ENCODE results near the gene COL9A1. TPM values are rescaled to one million over a fixed set of nuclear protein-coding genes. Genes with fewer than 3 reads are reported as not detected.

Gene COL9A1
- polyA plus RNA-seq, 1 of the 3 experiments (the other 2 are of a cell fraction), result 0.05 TPM

DNA sequence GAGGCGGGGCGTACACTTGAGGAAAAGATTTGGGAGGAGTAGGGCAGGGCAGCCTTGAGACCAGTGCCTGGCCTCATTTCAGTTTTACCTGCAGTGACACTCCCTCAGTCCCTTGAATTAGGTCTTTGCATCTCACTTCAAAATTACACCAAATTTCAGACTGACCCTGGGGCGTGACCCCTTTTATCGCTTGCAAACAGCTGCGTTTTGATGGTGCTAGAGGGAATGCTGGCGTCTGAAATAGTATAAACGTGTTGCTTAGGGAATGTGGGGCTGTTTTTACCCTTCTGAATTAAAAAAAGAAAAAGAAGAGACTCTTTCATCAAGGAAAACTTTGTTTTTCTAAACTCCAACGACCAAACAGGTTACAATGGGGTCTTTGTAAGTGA, 21.0 kb downstream of the COL9A1 start:
- no peak for DNase-seq
- H4K20me1 ChIP-seq (ENCODE audit: insufficient read depth), result no peaks in the 10 kb centered on the region
- no peaks in the 10 kb centered on the region; a peak in 2 of 4 replicates for H3K4me1 ChIP-seq (ENCODE audit: control insufficient read depth in 1 of 2, insufficient read depth in 2 of 2, low read depth in 1 of 2, low read length in 1 of 2)
- no peaks in the 10 kb centered on the region for H3K9me3 ChIP-seq
- H2AFZ ChIP-seq (ENCODE audit: low read depth), result no peak overlapping the region
- no peaks in the 10 kb centered on the region for H3K36me3 ChIP-seq (replicated peaks in 1 of 2; ENCODE audit: control insufficient read depth in 1 of 2, insufficient read depth in 2 of 2, low read length in 1 of 2)
- H3K27me3 ChIP-seq (ENCODE audit: insufficient read depth), result no peaks in the 10 kb centered on the region
- no peaks in the 10 kb centered on the region for H3F3A ChIP-seq (replicated peaks; ENCODE audit: insufficient read depth)
- WGBS (ENCODE audit: low lambda C conversion rate), result 49% methylated on average over 8 of the region's 8 CpGs
- no peak overlapping the region for H3K4me2 ChIP-seq
- ChIA-PET POLR2A (no interaction called here), CTCF (interaction anchor here (2.7 kb wide), 1 partner anchor 61 kb away, joined by 10 read pairs; no protein-coding TSS in a partner anchor)
- TF ChIP-seq, protein P1, sequence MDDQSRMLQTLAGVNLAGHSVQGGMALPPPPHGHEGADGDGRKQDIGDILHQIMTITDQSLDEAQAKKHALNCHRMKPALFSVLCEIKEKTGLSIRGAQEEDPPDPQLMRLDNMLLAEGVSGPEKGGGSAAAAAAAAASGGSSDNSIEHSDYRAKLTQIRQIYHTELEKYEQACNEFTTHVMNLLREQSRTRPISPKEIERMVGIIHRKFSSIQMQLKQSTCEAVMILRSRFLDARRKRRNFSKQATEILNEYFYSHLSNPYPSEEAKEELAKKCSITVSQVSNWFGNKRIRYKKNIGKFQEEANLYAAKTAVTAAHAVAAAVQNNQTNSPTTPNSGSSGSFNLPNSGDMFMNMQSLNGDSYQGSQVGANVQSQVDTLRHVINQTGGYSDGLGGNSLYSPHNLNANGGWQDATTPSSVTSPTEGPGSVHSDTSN (IDR thresholded peaks at IDR 0.05), result no peak
- no peak for TF ChIP-seq NRF1 (IDR thresholded peaks at IDR 0.05; ENCODE audit: low read depth, low read length)
- no peak overlapping the region for H3K9ac ChIP-seq
- no peaks in the 10 kb centered on the region for H3K9me2 ChIP-seq
- H3K27ac ChIP-seq (ENCODE audit: low read depth in 2 of 2, low read length in 1 of 2), result no peak overlapping the region
- no peak overlapping the region for H3K4me3 ChIP-seq (ENCODE audit: low read depth in 2 of 2, low read length in 1 of 2)
- H3K79me2 ChIP-seq (ENCODE audit: insufficient read depth), result no peaks in the 10 kb centered on the region

DNA sequence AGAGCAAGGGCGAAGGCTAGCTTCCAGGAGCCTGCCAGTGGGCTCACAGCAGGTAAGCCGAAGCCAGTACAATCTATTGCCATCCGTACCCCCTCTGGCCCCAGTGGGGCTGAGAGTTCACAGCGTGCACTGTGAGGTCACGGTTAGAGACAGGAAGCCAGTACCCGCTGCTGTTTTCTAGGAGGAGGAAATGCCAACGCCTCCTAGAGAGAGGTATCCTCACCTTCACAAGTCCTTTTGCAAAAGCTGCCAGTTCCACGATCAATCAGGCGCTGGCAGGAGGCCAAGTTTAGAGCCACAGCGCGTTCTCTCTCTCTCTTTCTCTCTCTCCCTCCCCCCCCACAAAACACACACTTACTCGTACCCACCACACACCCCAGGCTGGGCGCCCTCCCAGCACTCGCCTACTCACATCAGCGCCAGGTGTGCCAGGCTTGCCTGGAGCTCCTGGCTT, 22.5 kb downstream of the COL9A1 start:
- POLR2A ChIA-PET, result no interaction called here
- no peak overlapping the region for H3K27ac ChIP-seq (ENCODE audit: low read depth in 2 of 2, low read length in 1 of 2)
- H3K9me3 ChIP-seq, result no peaks in the 10 kb centered on the region
- no peaks in the 10 kb centered on the region for H3K27me3 ChIP-seq (ENCODE audit: insufficient read depth)
- H3K4me3 ChIP-seq (ENCODE audit: low read depth in 2 of 2, low read length in 1 of 2), result no peak overlapping the region
- 54% methylated on average over 15 of the region's 15 CpGs for WGBS (ENCODE audit: low lambda C conversion rate)
- H3K9me2 ChIP-seq, result no peaks in the 10 kb centered on the region
- no peaks in the 10 kb centered on the region; a peak in 2 of 4 replicates for H3K4me1 ChIP-seq (ENCODE audit: control insufficient read depth in 1 of 2, insufficient read depth in 2 of 2, low read depth in 1 of 2, low read length in 1 of 2)
- no peaks in the 10 kb centered on the region for H3K79me2 ChIP-seq (ENCODE audit: insufficient read depth)
- peak; percentile 11 for DNase-seq
- no peak overlapping the region for H3K9ac ChIP-seq
- no peak overlapping the region for H3K4me2 ChIP-seq
- H3K36me3 ChIP-seq (replicated peaks in 1 of 2; ENCODE audit: control insufficient read depth in 1 of 2, insufficient read depth in 2 of 2, low read length in 1 of 2), result no peaks in the 10 kb centered on the region
- no peak overlapping the region for H2AFZ ChIP-seq (ENCODE audit: low read depth)
- TF ChIP-seq MEF2A (IDR thresholded peaks at IDR 0.05; ENCODE audit: borderline replicate concordance, low read depth) (no peak), RXRA (IDR thresholded peaks at IDR 0.05; ENCODE audit: borderline replicate concordance, low read depth) (no peak)
- H3F3A ChIP-seq (replicated peaks; ENCODE audit: insufficient read depth), result no peaks in the 10 kb centered on the region
- CTCF ChIA-PET, result interaction anchor here (1.3 to 2.7 kb wide), 2 partner anchors 9 to 59 kb away, joined by 4 to 10 read pairs; no protein-coding TSS in a partner anchor
- no peaks in the 10 kb centered on the region for H4K20me1 ChIP-seq (ENCODE audit: insufficient read depth)

DNA sequence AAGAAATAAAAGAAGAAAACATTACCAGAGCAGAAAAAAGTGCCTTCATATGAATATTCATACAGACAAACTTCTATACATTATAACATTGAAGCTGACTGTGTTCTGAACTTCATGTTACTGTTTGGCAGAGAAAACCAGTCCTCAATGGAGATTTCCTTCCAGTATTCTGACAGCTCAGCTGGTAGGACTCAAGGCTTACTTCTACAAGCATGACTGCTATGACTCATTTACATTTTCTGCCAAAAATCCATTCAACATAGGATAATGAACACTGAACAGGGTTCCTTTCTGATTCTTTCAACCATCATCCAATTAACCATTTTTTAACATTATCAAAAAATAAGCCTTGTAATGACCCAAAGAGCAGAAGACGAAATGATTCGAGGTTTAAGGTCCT, 25.4 kb downstream of the COL9A1 start:
- Histone ChIP-seq H3K79me2 (ENCODE audit: insufficient read depth) (no peaks in the 10 kb centered on the region), H3K4me2 (no peak overlapping the region), H3K9me3 (no peaks in the 10 kb centered on the region), H3K27ac (ENCODE audit: low read depth in 2 of 2, low read length in 1 of 2) (no peak overlapping the region), H3K4me1 (ENCODE audit: control insufficient read depth in 1 of 2, insufficient read depth in 2 of 2, low read depth in 1 of 2, low read length in 1 of 2) (no peaks in the 10 kb centered on the region; a peak in 2 of 4 replicates), H3K4me3 (ENCODE audit: low read depth in 2 of 2, low read length in 1 of 2) (no peak overlapping the region), H3K36me3 (replicated peaks in 1 of 2; ENCODE audit: control insufficient read depth in 1 of 2, insufficient read depth in 2 of 2, low read length in 1 of 2) (no peaks in the 10 kb centered on the region), H3K9ac (no peak overlapping the region), H4K20me1 (ENCODE audit: insufficient read depth) (no peaks in the 10 kb centered on the region), H3F3A (replicated peaks; ENCODE audit: insufficient read depth) (no peaks in the 10 kb centered on the region), H3K9me2 (no peaks in the 10 kb centered on the region), H2AFZ (ENCODE audit: low read depth) (no peak overlapping the region), H3K27me3 (ENCODE audit: insufficient read depth) (no peaks in the 10 kb centered on the region)
- ChIA-PET POLR2A (no interaction called here), CTCF (interaction anchor here (1.3 to 1.8 kb wide), 4 partner anchors 32 to 92 kb away, joined by 3 to 5 read pairs (median 4); no protein-coding TSS in a partner anchor)
- no peak for DNase-seq
- 29% methylated on average over 2 of the region's 2 CpGs for WGBS (ENCODE audit: low lambda C conversion rate)
- TF ChIP-seq, protein P2, sequence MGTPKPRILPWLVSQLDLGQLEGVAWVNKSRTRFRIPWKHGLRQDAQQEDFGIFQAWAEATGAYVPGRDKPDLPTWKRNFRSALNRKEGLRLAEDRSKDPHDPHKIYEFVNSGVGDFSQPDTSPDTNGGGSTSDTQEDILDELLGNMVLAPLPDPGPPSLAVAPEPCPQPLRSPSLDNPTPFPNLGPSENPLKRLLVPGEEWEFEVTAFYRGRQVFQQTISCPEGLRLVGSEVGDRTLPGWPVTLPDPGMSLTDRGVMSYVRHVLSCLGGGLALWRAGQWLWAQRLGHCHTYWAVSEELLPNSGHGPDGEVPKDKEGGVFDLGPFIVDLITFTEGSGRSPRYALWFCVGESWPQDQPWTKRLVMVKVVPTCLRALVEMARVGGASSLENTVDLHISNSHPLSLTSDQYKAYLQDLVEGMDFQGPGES (IDR thresholded peaks at IDR 0.05; ENCODE audit: low read depth, low read length), result no peak
- no peak for TF ChIP-seq POLR2AphosphoS5 (IDR thresholded peaks at IDR 0.05; ENCODE audit: low read depth, low read length)
- TF ChIP-seq TAF1 (IDR thresholded peaks at IDR 0.05; ENCODE audit: borderline replicate concordance, low read depth, low read length), result no peak
- no peak for TF ChIP-seq GATA2 (CRISPR knock-in tag; IDR thresholded peaks at IDR 0.05)
- TF ChIP-seq, protein P3, sequence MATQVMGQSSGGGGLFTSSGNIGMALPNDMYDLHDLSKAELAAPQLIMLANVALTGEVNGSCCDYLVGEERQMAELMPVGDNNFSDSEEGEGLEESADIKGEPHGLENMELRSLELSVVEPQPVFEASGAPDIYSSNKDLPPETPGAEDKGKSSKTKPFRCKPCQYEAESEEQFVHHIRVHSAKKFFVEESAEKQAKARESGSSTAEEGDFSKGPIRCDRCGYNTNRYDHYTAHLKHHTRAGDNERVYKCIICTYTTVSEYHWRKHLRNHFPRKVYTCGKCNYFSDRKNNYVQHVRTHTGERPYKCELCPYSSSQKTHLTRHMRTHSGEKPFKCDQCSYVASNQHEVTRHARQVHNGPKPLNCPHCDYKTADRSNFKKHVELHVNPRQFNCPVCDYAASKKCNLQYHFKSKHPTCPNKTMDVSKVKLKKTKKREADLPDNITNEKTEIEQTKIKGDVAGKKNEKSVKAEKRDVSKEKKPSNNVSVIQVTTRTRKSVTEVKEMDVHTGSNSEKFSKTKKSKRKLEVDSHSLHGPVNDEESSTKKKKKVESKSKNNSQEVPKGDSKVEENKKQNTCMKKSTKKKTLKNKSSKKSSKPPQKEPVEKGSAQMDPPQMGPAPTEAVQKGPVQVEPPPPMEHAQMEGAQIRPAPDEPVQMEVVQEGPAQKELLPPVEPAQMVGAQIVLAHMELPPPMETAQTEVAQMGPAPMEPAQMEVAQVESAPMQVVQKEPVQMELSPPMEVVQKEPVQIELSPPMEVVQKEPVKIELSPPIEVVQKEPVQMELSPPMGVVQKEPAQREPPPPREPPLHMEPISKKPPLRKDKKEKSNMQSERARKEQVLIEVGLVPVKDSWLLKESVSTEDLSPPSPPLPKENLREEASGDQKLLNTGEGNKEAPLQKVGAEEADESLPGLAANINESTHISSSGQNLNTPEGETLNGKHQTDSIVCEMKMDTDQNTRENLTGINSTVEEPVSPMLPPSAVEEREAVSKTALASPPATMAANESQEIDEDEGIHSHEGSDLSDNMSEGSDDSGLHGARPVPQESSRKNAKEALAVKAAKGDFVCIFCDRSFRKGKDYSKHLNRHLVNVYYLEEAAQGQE (IDR thresholded peaks at IDR 0.05; ENCODE audit: low read depth, low read length), result no peak
- TF ChIP-seq CHD2 (IDR thresholded peaks at IDR 0.05; ENCODE audit: low read length, partially characterized antibody), result no peak
- TF ChIP-seq RFX5 (IDR thresholded peaks at IDR 0.05; ENCODE audit: low read length), result no peak
- TF ChIP-seq RXRA (IDR thresholded peaks at IDR 0.05; ENCODE audit: borderline replicate concordance, low read depth), result no peak
- TF ChIP-seq, protein P4, sequence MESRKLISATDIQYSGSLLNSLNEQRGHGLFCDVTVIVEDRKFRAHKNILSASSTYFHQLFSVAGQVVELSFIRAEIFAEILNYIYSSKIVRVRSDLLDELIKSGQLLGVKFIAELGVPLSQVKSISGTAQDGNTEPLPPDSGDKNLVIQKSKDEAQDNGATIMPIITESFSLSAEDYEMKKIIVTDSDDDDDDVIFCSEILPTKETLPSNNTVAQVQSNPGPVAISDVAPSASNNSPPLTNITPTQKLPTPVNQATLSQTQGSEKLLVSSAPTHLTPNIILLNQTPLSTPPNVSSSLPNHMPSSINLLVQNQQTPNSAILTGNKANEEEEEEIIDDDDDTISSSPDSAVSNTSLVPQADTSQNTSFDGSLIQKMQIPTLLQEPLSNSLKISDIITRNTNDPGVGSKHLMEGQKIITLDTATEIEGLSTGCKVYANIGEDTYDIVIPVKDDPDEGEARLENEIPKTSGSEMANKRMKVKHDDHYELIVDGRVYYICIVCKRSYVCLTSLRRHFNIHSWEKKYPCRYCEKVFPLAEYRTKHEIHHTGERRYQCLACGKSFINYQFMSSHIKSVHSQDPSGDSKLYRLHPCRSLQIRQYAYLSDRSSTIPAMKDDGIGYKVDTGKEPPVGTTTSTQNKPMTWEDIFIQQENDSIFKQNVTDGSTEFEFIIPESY (IDR thresholded peaks at IDR 0.05; ENCODE audit: borderline replicate concordance, low read depth), result no peak
